Loucy (cell line): ENCODE measurements around the gene MAP4K3.

ENCODE experiments used
- H2AFZ ChIP-seq: fragments of 200-600 bp; sonication (generic); 2 replicates; pipeline ENCODE4 v1.6.0; 2016; ENCODE audit warnings: antibody characterized with exemption, mild to moderate bottlenecking, low read length, moderate library complexity
- H3F3A ChIP-seq: fragments of 200-600 bp; 2 replicates; pipeline ENCODE4 v1.6.0; 2016; ENCODE audit warnings: antibody characterized with exemption, low read depth, mild to moderate bottlenecking
- H3K27me3 ChIP-seq: fragments of 200-600 bp; sonication (generic); 2 replicates; pipeline ENCODE4 v1.6.1; 2014; ENCODE audit warnings: low read length, mild to moderate bottlenecking; ENCODE audit not compliant: insufficient read depth, poor library complexity, severe bottlenecking
- H3K36me3 ChIP-seq: fragments of 200-600 bp; sonication (generic); 2 replicates; pipeline ENCODE4 v1.6.1; 2016; ENCODE audit warnings: low read length; ENCODE audit not compliant: insufficient read depth
- H3K4me1 ChIP-seq: fragments of 200-600 bp; sonication (generic); 2 replicates; pipeline ENCODE4 v1.5.1; 2014; ENCODE audit warnings: low read length, mild to moderate bottlenecking; ENCODE audit not compliant: insufficient read depth, poor library complexity, severe bottlenecking
- H3K4me2 ChIP-seq: fragments of 200-600 bp; sonication (generic); 2 replicates; pipeline ENCODE4 v1.6.0; 2014; ENCODE audit warnings: antibody characterized with exemption, low read length, low read depth, mild to moderate bottlenecking; ENCODE audit not compliant: poor library complexity, severe bottlenecking
- H3K4me3 ChIP-seq: fragments of 200-600 bp; sonication (generic); 2 replicates; pipeline ENCODE4 v1.5.1; 2014; ENCODE audit warnings: low read length, mild to moderate bottlenecking, mixed read lengths; ENCODE audit not compliant: poor library complexity, severe bottlenecking
- H3K79me2 ChIP-seq: fragments of 200-600 bp; sonication (generic); 2 replicates; pipeline ENCODE4 v1.6.1; 2014; ENCODE audit warnings: low read length; ENCODE audit not compliant: insufficient read depth
- H3K9ac ChIP-seq: fragments of 200-600 bp; sonication (generic); 2 replicates; pipeline ENCODE4 v1.6.0; 2014; ENCODE audit warnings: mild to moderate bottlenecking, low read depth, low read length, moderate library complexity; ENCODE audit not compliant: poor library complexity, severe bottlenecking
- H3K9me2 ChIP-seq: fragments of 200-600 bp; sonication (generic); replicated peaks from 2 replicates; pipeline ENCODE4 v1.6.1; 2016; ENCODE audit warnings: low read depth, low read length, mixed read lengths
- H3K9me3 ChIP-seq: fragments of 200-600 bp; sonication (generic); 2 replicates; pipeline ENCODE4 v1.6.1; 2014; ENCODE audit warnings: mild to moderate bottlenecking, antibody characterized with exemption, low read length, low read depth; ENCODE audit not compliant: insufficient read depth
- H4K20me1 ChIP-seq: fragments of 200-600 bp; sonication (generic); 2 replicates; pipeline ENCODE4 v1.6.0; 2014; ENCODE audit warnings: antibody characterized with exemption, low read length, mild to moderate bottlenecking; ENCODE audit not compliant: insufficient read depth, poor library complexity, severe bottlenecking
- CTCF ChIP-seq: fragments of 200-600 bp; sonication (generic); conservative IDR thresholded peaks from 2 replicates; pipeline ENCODE4 v1.5.1; 2014; ENCODE audit warnings: mild to moderate bottlenecking, antibody characterized with exemption, low read length
- EZH2phosphoT487 ChIP-seq: fragments of 200-600 bp; IDR thresholded peaks from 2 replicates; pipeline ENCODE4 v1.6.1; 2018; ENCODE audit warnings: antibody characterized with exemption, mild to moderate bottlenecking, moderate library complexity, borderline replicate concordance

The MAP4K3 gene

GRCh38 chr2:39479696-39480095 is 42.6 kb upstream of the MAP4K3 start:
- H3K4me2 ChIP-seq, result no peak overlapping the region
- H3K9me3 ChIP-seq, result peaks cover 10% of the 10 kb centered on the region; the same call in 1 of the 2 replicates
- no peaks in the 10 kb centered on the region for H3K27me3 ChIP-seq
- no peak overlapping the region for H2AFZ ChIP-seq
- no peaks in the 10 kb centered on the region for H3K9me2 ChIP-seq
- no peaks in the 10 kb centered on the region for H4K20me1 ChIP-seq
- no peaks in the 10 kb centered on the region for H3K79me2 ChIP-seq
- H3K9ac ChIP-seq, result no peak overlapping the region
- no peaks in the 10 kb centered on the region for H3K4me1 ChIP-seq
- TF ChIP-seq EZH2phosphoT487 (no peak), CTCF (no peak)
- H3F3A ChIP-seq, result no peaks in the 10 kb centered on the region
- H3K36me3 ChIP-seq, result no peaks in the 10 kb centered on the region
- H3K4me3 ChIP-seq, result no peak overlapping the region

GRCh38 chr2:39479053-39479670 is 42.1 kb upstream of the MAP4K3 start:
- no peaks in the 10 kb centered on the region for H3K4me1 ChIP-seq
- no peaks in the 10 kb centered on the region for H3K36me3 ChIP-seq
- H3K4me2 ChIP-seq, result no peak overlapping the region
- H3K79me2 ChIP-seq, result no peaks in the 10 kb centered on the region
- H3K9me3 ChIP-seq, result peaks cover 10% of the 10 kb centered on the region; the same call in 1 of the 2 replicates
- H3K9ac ChIP-seq, result no peak overlapping the region
- H2AFZ ChIP-seq, result no peak overlapping the region
- no peaks in the 10 kb centered on the region for H3K9me2 ChIP-seq
- no peaks in the 10 kb centered on the region for H4K20me1 ChIP-seq
- no peaks in the 10 kb centered on the region for H3F3A ChIP-seq
- H3K27me3 ChIP-seq, result no peaks in the 10 kb centered on the region
- H3K4me3 ChIP-seq, result no peak overlapping the region
- TF ChIP-seq EZH2phosphoT487 (no peak), CTCF (no peak)

- Histone ChIP-seq H3K79me2 (no peaks in the 10 kb centered on the region), H3K9ac (no peak overlapping the region), H4K20me1 (no peaks in the 10 kb centered on the region), H3K36me3 (no peaks in the 10 kb centered on the region), H3K4me3 (no peak overlapping the region), H3K4me2 (no peak overlapping the region), H3F3A (no peaks in the 10 kb centered on the region), H3K9me2 (no peaks in the 10 kb centered on the region), H3K9me3 (peaks cover 10% of the 10 kb centered on the region; the same call in 1 of the 2 replicates), H3K4me1 (no peaks in the 10 kb centered on the region), H2AFZ (no peak overlapping the region), H3K27me3 (no peaks in the 10 kb centered on the region)
- TF ChIP-seq EZH2phosphoT487 (no peak), CTCF (no peak)
These were observed 39.4 kb upstream of the MAP4K3 start for GRCh38 chr2:39476524-39476923.
